PFSK-1 (cell line): ENCODE data around the gene WIZ.

Source experiments
- FOXP2 ChIP-seq: optimal IDR thresholded peaks from 2 replicates; pipeline ENCODE3; 2011; ENCODE audit warnings: borderline replicate concordance, control low read depth, inconsistent platforms; ENCODE audit not compliant: insufficient read depth; ENCODE audit errors: extremely low read length, extremely low read depth
- POLR2AphosphoS5 ChIP-seq: IDR thresholded peaks from 2 replicates; pipeline ENCODE4 v1.6.1; 2012; ENCODE audit warnings: low read depth, mild to moderate bottlenecking, control low read depth, low read length, moderate library complexity
- SIN3A ChIP-seq: IDR thresholded peaks from 2 replicates; pipeline ENCODE4 v1.6.1; 2012; ENCODE audit warnings: mild to moderate bottlenecking, low read length, moderate library complexity, borderline replicate concordance; ENCODE audit not compliant: insufficient read depth
- TAF1 ChIP-seq: IDR thresholded peaks from 2 replicates; pipeline ENCODE4 v1.6.1; 2012; ENCODE audit warnings: low read length, control low read depth, borderline replicate concordance; ENCODE audit not compliant: insufficient read depth
- TF ChIP-seq, protein P1 (sequence below), 2 experiments: IDR thresholded peaks; 2 replicates each; pipeline versions ENCODE4 v1.6.1 to v1.8.0; 2011 to 2012; ENCODE audit warnings: low read depth in 2 of 2, low read length in 2 of 2, control low read depth in 1 of 2, inconsistent platforms in 1 of 2, mild to moderate bottlenecking in 1 of 2, moderate library complexity in 1 of 2; ENCODE audit not compliant: insufficient read depth in 1 of 2

Gene WIZ

GRCh38 chr19:15439821-15440641, 9.7 kb downstream of the WIZ start:
- TF ChIP-seq, protein P1, sequence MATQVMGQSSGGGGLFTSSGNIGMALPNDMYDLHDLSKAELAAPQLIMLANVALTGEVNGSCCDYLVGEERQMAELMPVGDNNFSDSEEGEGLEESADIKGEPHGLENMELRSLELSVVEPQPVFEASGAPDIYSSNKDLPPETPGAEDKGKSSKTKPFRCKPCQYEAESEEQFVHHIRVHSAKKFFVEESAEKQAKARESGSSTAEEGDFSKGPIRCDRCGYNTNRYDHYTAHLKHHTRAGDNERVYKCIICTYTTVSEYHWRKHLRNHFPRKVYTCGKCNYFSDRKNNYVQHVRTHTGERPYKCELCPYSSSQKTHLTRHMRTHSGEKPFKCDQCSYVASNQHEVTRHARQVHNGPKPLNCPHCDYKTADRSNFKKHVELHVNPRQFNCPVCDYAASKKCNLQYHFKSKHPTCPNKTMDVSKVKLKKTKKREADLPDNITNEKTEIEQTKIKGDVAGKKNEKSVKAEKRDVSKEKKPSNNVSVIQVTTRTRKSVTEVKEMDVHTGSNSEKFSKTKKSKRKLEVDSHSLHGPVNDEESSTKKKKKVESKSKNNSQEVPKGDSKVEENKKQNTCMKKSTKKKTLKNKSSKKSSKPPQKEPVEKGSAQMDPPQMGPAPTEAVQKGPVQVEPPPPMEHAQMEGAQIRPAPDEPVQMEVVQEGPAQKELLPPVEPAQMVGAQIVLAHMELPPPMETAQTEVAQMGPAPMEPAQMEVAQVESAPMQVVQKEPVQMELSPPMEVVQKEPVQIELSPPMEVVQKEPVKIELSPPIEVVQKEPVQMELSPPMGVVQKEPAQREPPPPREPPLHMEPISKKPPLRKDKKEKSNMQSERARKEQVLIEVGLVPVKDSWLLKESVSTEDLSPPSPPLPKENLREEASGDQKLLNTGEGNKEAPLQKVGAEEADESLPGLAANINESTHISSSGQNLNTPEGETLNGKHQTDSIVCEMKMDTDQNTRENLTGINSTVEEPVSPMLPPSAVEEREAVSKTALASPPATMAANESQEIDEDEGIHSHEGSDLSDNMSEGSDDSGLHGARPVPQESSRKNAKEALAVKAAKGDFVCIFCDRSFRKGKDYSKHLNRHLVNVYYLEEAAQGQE (IDR thresholded peaks at IDR 0.05; ENCODE audit: insufficient read depth in 1 of 2, low read depth in 2 of 2, low read length in 2 of 2), result no peak
- TF ChIP-seq FOXP2, result no peak
- TF ChIP-seq POLR2AphosphoS5, result no peak
- TF ChIP-seq SIN3A, result no peak
- TF ChIP-seq TAF1, result no peak

GRCh38 chr19:15439078-15439799, 10.5 kb downstream of the WIZ start:
- TF ChIP-seq, protein P1 (IDR thresholded peaks at IDR 0.05; ENCODE audit: insufficient read depth in 1 of 2, low read depth in 2 of 2, low read length in 2 of 2), result no peak
- TF ChIP-seq TAF1, result no peak

DNA sequence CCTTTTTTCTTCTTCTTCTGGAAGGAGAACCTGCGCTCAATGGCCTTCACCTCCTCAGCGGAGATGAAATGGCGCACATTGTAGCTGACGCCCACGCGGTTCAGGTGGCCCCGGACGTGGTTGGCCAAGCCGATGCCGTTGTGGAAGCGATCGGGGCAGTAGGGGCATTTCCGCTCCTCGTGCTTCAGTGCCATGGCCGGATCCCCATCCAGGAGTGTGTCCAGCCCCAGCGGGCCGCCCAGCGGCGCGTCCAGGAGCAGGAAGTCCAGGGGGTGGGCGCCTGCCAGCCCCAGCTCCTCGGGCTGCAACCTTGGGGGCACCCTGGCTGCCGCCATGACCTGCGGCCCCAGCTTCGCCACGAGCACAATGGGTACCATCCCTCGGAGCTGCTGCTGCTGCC, 11.2 kb downstream of the WIZ start:
- no peak for TF ChIP-seq TAF1
- TF ChIP-seq POLR2AphosphoS5, result no peak
- no peak for TF ChIP-seq SIN3A
- TF ChIP-seq FOXP2, result no peak
- TF ChIP-seq, protein P1 (IDR thresholded peaks at IDR 0.05; ENCODE audit: insufficient read depth in 1 of 2, low read depth in 2 of 2, low read length in 2 of 2), result no peak

DNA sequence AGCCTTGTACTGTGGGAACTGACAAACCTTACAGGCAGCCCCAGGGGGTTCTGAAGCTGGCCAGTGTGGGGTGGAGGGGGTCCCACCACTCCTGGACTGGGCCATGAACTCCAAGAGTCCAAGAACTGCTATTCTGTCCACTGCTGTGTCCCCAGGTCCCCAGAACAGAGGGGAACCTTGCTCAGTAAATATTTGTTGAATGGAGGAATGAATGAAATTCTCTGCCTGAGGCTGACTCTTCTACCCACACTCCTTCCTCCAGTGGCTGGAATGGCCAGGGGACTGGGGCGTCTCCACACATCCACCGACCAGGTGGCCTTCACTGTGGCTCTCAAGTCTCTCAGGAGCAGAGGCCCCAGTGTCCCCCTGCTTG, 11.6 kb downstream of the WIZ start:
- no peak for TF ChIP-seq SIN3A
- no peak for TF ChIP-seq FOXP2
- no peak for TF ChIP-seq TAF1
- no peak for TF ChIP-seq POLR2AphosphoS5
- TF ChIP-seq, protein P1 (IDR thresholded peaks at IDR 0.05; ENCODE audit: insufficient read depth in 1 of 2, low read depth in 2 of 2, low read length in 2 of 2), result no peak
